ENCODE measurements around the gene ZDHHC17.
"Not testable (repeated sequence)": the region's sequence is repeated elsewhere in the genome, so short reads cannot be mapped to it uniquely, and the experiment has no call there.

ZDHHC17 gene

GRCh38 chr12:76720068-76720467, 43.8 kb upstream of the ZDHHC17 start:
- TF ChIP-seq ZFX (IDR thresholded peaks at IDR 0.05; ENCODE audit: borderline replicate concordance), result no peak
- TF ChIP-seq, protein P1, sequence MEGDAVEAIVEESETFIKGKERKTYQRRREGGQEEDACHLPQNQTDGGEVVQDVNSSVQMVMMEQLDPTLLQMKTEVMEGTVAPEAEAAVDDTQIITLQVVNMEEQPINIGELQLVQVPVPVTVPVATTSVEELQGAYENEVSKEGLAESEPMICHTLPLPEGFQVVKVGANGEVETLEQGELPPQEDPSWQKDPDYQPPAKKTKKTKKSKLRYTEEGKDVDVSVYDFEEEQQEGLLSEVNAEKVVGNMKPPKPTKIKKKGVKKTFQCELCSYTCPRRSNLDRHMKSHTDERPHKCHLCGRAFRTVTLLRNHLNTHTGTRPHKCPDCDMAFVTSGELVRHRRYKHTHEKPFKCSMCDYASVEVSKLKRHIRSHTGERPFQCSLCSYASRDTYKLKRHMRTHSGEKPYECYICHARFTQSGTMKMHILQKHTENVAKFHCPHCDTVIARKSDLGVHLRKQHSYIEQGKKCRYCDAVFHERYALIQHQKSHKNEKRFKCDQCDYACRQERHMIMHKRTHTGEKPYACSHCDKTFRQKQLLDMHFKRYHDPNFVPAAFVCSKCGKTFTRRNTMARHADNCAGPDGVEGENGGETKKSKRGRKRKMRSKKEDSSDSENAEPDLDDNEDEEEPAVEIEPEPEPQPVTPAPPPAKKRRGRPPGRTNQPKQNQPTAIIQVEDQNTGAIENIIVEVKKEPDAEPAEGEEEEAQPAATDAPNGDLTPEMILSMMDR (IDR thresholded peaks at IDR 0.05), result no peak
- no peak overlapping the region for H3K27ac ChIP-seq

GRCh38 chr12:76726626-76727025, 37.3 kb upstream of the ZDHHC17 start:
- H3K27ac ChIP-seq, result no peak overlapping the region
- TF ChIP-seq ZFX (IDR thresholded peaks at IDR 0.05; ENCODE audit: borderline replicate concordance), result no peak
- TF ChIP-seq, protein P1 (IDR thresholded peaks at IDR 0.05), result no peak

GRCh38 chr12:76732188-76732587, 31.7 kb upstream of the ZDHHC17 start:
- not testable (repeated sequence) for H3K27ac ChIP-seq

DNA sequence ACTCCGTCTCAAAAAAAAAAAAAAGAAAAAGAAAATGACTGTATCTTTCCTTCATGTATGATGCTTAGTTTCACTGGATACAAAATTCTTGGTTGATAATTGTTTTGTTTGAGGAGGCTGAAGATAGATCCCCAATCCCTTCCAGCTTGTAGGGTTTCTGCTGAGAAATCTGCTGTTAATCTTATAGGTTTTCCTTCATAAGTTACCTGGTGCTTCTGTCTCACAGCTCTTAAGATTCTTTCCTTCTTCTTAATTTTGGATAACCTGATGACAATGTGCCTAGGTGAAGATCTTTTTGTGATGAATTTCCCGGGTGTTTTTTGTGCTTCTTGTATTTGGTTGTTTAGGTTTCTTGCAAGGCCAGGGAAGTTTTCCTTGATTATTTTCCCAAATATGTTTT, 26.2 kb upstream of the ZDHHC17 start:
- H3K27ac ChIP-seq, result not testable (repeated sequence)

DNA sequence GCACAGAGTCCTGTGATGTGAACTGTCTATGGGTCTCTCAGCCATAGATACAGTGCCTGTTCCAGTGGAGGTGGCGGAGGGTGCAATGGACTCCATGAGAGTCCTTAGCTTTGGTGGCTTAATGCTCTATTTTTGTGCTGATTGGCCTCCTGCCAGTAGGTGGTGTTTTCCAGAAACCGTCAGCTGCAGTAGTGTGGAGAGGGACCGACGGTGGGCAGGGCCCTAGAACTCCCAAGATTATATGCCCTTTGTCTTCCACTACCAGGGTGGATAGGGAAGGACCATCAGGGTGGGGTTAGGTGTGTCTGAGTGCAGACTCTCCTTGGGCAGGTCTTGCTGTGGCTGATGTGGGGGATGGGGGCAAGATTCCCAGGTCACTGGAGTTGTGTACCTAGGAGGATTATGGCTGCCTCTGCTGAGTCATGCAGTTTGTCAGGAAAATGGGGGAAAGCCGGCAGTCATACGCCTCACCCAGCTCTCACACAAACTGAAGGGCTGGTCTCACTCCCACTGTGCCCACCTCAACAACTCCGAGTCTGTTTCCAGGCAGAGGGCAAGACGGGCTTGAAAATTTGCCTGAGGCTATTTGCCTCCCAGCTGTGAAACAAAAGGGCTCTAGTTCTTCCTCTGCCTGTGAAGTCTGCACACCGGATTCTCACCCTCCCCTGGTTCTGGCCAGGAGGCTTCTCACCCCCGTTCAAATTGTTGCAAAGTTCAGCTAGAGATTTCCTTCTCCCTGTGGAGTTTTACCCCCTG, 24.9 kb upstream of the ZDHHC17 start:
- H3K27ac ChIP-seq, result no peak overlapping the region
- no peak for TF ChIP-seq ZFX (IDR thresholded peaks at IDR 0.05; ENCODE audit: borderline replicate concordance)
- TF ChIP-seq, protein P1 (IDR thresholded peaks at IDR 0.05), result no peak

DNA sequence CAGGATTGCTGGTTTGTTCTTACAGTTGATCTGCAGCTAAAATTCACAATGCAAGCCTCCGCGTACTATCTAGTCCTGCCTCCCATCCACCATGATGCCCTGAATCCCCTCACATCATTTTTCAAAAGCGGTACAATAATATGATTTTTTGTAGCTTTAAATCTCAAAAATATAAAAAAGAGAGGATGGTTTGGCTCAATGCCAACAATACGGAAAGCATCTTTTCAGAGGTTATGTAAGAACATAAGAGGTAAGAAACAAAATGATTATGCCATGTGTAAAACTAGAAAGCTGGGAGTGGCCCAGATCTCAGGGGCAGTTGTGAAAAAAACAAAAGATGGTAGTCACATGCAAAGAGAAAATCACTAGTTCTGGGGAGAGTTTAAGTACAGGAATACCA, 24.0 kb upstream of the ZDHHC17 start:
- no peak for TF ChIP-seq ZFX (IDR thresholded peaks at IDR 0.05; ENCODE audit: borderline replicate concordance)
- TF ChIP-seq, protein P1 (IDR thresholded peaks at IDR 0.05), result no peak
- no peak overlapping the region for H3K27ac ChIP-seq

DNA sequence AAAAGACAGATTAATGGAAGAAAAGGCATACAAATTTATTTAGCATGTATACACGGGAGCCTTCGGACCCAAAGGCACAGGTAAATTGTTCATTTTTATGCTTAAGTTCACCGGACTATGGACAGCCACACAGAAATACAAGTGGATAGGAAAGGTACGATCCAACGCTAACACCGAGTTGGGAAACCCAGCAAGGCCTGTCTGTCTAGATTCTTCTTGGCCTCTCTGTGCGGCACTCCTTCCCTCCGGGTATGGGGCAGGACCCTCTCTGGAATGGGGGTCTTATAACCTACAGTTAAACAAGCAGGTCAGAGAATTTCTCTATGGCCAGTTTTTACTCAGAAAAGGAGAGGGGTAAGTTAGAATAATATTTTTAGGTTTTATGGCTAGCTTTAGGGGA, 23.4 kb upstream of the ZDHHC17 start:
- no peak for TF ChIP-seq ZFX (IDR thresholded peaks at IDR 0.05; ENCODE audit: borderline replicate concordance)
- H3K27ac ChIP-seq, result no peak overlapping the region

DNA sequence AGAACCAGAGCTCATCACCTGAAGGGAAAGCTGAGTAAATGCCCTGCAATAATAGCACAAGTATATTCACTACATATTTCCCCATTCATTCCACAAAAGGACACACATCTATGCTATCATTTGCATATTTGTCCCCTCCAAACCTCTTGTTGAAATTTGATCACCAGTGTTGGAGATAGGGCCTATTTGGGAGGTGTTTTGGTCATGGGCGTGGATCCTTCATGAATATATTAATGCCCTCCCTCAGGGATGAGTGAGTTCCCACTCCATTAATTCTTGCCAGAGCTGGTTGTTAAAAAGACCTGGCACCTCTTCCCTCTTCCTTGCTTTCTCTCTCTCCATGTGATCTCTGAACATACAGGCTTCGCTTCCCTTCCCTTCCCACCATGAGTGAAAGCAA, 18.6 kb upstream of the ZDHHC17 start:
- no peak overlapping the region for H3K27ac ChIP-seq
- no peak for TF ChIP-seq ZFX (IDR thresholded peaks at IDR 0.05; ENCODE audit: borderline replicate concordance)
- TF ChIP-seq, protein P1 (IDR thresholded peaks at IDR 0.05), result no peak

DNA sequence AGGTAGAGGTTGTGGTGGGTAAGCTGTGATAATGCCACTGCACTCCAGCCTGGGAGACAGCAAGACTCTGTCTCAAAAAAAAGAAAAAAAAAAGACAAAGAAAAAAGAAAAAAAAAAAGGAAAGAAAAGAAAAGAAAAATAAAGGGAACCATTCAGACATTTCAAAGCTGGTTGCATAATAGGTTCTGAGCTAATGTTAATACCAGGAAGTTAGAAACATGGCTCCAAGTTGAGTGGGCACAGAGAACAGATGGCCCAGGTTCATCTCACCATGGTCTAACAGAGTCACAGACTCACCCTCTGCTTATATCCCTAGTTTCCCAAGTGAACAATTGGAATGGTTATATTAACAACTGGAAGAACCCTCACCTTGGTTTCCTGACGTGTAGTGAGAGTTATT, 17.4 kb upstream of the ZDHHC17 start:
- no peak overlapping the region for H3K27ac ChIP-seq
- TF ChIP-seq ZFX (IDR thresholded peaks at IDR 0.05; ENCODE audit: borderline replicate concordance), result no peak
- TF ChIP-seq, protein P1 (IDR thresholded peaks at IDR 0.05), result no peak
